WERI-Rb-1 (cell line): Measurements from ENCODE around the gene LYRM4.
A peak's percentile ranks its signal among the peaks of the same experiment; 100 is the strongest.

Experiments
- DNase-seq: peaks from one replicate; pipeline ENCODE4 v3.0.0-alpha.2; 2020
- H3K27ac ChIP-seq: fragments of 250-450 bp; sonication (Bioruptor Pico); 2 replicates; pipeline ENCODE4 v1.5.1; 2020; ENCODE audit warnings: mild to moderate bottlenecking, moderate library complexity
- H3K27me3 ChIP-seq: fragments of 250-450 bp; sonication (Bioruptor Pico); 2 replicates; pipeline ENCODE4 v1.5.1; 2021; ENCODE audit warnings: mild to moderate bottlenecking, low read depth, moderate library complexity; ENCODE audit not compliant: insufficient read depth, severe bottlenecking
- H3K36me3 ChIP-seq: fragments of 250-450 bp; sonication (Bioruptor Pico); 2 replicates; pipeline ENCODE4 v1.5.1; 2020; ENCODE audit warnings: mild to moderate bottlenecking, moderate library complexity
- H3K4me3 ChIP-seq: 2 replicates; pipeline ENCODE4 v1.5.1; 2011; ENCODE audit warnings: low read depth, mild to moderate bottlenecking, control low read depth, low read length
- H3K9me3 ChIP-seq: fragments of 250-450 bp; sonication (Bioruptor Pico); 2 replicates; pipeline ENCODE4 v1.5.1; 2021; ENCODE audit warnings: mild to moderate bottlenecking, moderate library complexity; ENCODE audit not compliant: severe bottlenecking
- TF ChIP-seq, protein P1 (sequence below): IDR thresholded peaks from 2 replicates; pipeline ENCODE4 v1.5.1; 2011; ENCODE audit warnings: low read depth, mild to moderate bottlenecking, control low read depth, inconsistent platforms, low read length

LYRM4 gene

GRCh38 chr6:5260661-5261544, at the start of gene LYRM4, which contains the start of gene FARS2:
Gene LYRM4, minus strand, starts transcription at chr6:5260950. Its CDS starts 217 bp downstream, at chr6:5260733.
Gene FARS2, plus strand, starts transcription at chr6:5261513.
- H3K36me3 ChIP-seq = peaks cover 19% of the 10 kb centered on the region
- DNase-seq = peak; percentile 95
- no peaks in the 10 kb centered on the region for H3K9me3 ChIP-seq
- peak within 1 kb of the TSS; percentile 100 for H3K27ac ChIP-seq
- peak within 1 kb of the TSS; percentile 63 for H3K4me3 ChIP-seq
- no peaks in the 10 kb centered on the region for H3K27me3 ChIP-seq
- TF ChIP-seq, protein P1, sequence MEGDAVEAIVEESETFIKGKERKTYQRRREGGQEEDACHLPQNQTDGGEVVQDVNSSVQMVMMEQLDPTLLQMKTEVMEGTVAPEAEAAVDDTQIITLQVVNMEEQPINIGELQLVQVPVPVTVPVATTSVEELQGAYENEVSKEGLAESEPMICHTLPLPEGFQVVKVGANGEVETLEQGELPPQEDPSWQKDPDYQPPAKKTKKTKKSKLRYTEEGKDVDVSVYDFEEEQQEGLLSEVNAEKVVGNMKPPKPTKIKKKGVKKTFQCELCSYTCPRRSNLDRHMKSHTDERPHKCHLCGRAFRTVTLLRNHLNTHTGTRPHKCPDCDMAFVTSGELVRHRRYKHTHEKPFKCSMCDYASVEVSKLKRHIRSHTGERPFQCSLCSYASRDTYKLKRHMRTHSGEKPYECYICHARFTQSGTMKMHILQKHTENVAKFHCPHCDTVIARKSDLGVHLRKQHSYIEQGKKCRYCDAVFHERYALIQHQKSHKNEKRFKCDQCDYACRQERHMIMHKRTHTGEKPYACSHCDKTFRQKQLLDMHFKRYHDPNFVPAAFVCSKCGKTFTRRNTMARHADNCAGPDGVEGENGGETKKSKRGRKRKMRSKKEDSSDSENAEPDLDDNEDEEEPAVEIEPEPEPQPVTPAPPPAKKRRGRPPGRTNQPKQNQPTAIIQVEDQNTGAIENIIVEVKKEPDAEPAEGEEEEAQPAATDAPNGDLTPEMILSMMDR = no peak

GRCh38 chr6:5308066-5308465, 47.3 kb upstream of the LYRM4 start:
- no peaks in the 10 kb centered on the region for H3K27me3 ChIP-seq
- no peak overlapping the region for H3K27ac ChIP-seq
- DNase-seq = no peak
- H3K9me3 ChIP-seq = no peaks in the 10 kb centered on the region
- no peaks in the 10 kb centered on the region for H3K36me3 ChIP-seq
- H3K4me3 ChIP-seq = no peak overlapping the region
- TF ChIP-seq, protein P1 = no peak

- Histone ChIP-seq H3K27me3 (no peaks in the 10 kb centered on the region), H3K27ac (no peak overlapping the region), H3K4me3 (no peak overlapping the region), H3K9me3 (no peaks in the 10 kb centered on the region), H3K36me3 (no peaks in the 10 kb centered on the region)
- TF ChIP-seq, protein P1 = no peak
- no peak for DNase-seq
These were observed 46.3 kb upstream of the LYRM4 start for GRCh38 chr6:5307058-5307457.

DNA sequence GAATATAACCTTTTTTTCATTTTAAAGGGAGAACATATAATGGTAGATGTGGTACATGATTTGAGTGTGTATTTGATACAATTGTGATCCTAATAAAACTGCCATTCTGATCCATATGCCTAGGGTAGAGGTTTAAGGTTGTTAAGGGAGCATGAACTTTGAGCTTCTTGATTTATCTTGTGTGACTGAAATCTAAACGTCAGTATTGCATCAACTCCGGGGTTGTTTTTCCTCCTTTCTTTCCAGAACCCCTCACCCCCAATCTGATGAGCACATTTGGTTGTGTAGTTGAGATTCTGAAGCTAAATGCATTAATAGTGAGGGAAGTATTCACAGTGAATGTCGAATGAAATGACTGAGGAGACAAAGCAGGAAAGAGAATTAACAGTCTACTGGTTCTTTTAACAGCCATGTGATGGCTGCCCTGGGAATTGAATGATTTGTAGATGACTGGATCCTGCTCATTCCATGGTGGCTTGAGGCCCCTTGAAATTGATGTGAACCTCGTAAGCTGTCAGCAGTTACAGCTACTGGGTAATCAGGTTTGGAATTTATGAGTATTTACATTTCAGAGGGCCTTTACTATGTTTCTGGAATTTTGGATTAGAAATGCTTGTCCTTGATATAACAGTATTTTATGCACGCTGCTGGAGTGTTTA, 45.3 kb upstream of the LYRM4 start:
- no peak for DNase-seq
- H3K27me3 ChIP-seq = no peaks in the 10 kb centered on the region
- H3K36me3 ChIP-seq = no peaks in the 10 kb centered on the region
- no peak overlapping the region for H3K27ac ChIP-seq
- no peak overlapping the region for H3K4me3 ChIP-seq
- TF ChIP-seq, protein P1 = no peak
- no peaks in the 10 kb centered on the region for H3K9me3 ChIP-seq

DNA sequence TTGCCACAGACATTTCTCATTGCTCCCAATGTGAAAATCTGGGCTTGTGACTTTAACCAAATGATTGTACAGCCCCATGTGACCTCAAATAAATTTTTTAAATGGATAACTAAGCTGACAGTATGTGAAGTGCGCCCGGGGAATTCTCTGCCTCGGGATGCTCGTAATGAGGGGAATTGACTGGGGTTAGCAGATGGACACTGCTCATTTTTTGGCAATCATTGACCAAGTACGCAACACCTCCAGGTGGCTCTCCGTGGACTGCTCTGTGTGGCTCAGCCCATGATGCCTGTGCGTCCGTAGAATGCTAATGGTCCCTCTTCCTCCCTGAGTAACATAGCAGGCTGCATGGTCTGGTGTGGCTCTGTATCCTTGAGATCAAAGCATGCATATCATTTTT, 42.9 kb upstream of the LYRM4 start:
- Histone ChIP-seq H3K4me3 (no peak overlapping the region), H3K27me3 (no peaks in the 10 kb centered on the region), H3K36me3 (no peaks in the 10 kb centered on the region), H3K27ac (no peak overlapping the region), H3K9me3 (no peaks in the 10 kb centered on the region)
- TF ChIP-seq, protein P1 = no peak
- no peak for DNase-seq
